ENCODE data around the gene SUN1. TPM values are rescaled to one million over a fixed set of nuclear protein-coding genes. Genes with fewer than 3 reads are reported as not detected.

Gene SUN1
- total and polyA plus RNA-seq, 10 of the 15 experiments (the other 5 are each of a cell fraction or from before 2014, with no cell fraction given), result 27.8 to 107 (median 65.8) TPM

GRCh38 chr7:863106-863505 lies 30.8 kb downstream of the SUN1 start (continued):
- no peak for TF ChIP-seq BACH1 (IDR thresholded peaks at IDR 0.05; ENCODE audit: borderline replicate concordance)

GRCh38 chr7:865921-866320 lies 33.6 kb downstream of the SUN1 start:
- ChIA-PET SMC1A (ENCODE audit: uncharacterized antibody, unreplicated experiment) (interaction anchor here (0.7 kb wide), 1 partner anchor 321 kb away, joined by 3 read pairs; no protein-coding TSS in a partner anchor), POLR2A (no interaction called here), RAD21 (ENCODE audit: unreplicated experiment) (no interaction called here), CTCF (no interaction called here)
- no peaks in the 10 kb centered on the region for H3K79me2 ChIP-seq (ENCODE audit: control insufficient read depth, insufficient read depth, low read length)
- H4K20me1 ChIP-seq (ENCODE audit: control insufficient read depth, insufficient read depth), result no peaks in the 10 kb centered on the region
- no peak for FAIRE-seq
- H3K36me3 ChIP-seq (ENCODE audit: control insufficient read depth in 2 of 2, insufficient read depth in 2 of 2, low read length in 1 of 2), result peaks cover 21 to 23% of the 10 kb centered on the region in 2 experiments
- H3K4me1 ChIP-seq (ENCODE audit: control insufficient read depth, insufficient read depth, low read length), result no peaks in the 10 kb centered on the region
- no TSS peak for BruUV-seq (replicated peaks)
- in situ Hi-C loops (cut with MboI), result no loop called here
- no peak overlapping the region for H3K4me2 ChIP-seq (ENCODE audit: control insufficient read depth, insufficient read depth)
- no peak overlapping the region for H3K27ac ChIP-seq (ENCODE audit: control insufficient read depth, insufficient read depth)
- no peaks in the 10 kb centered on the region for H3K9me3 ChIP-seq (replicated peaks; ENCODE audit: control insufficient read depth, insufficient read depth, low read length)
- DNase-seq (ENCODE audit: low read depth, low spot score), result no peak
- no peaks in the 10 kb centered on the region for H3K27me3 ChIP-seq (replicated peaks in 1 of 2; ENCODE audit: control insufficient read depth in 2 of 2, insufficient read depth in 2 of 2, low read length in 1 of 2)
- no peak for TF ChIP-seq RAD21 (IDR thresholded peaks at IDR 0.05; ENCODE audit: insufficient read depth, low read depth, low read length)
- TF ChIP-seq TCF12 (IDR thresholded peaks at IDR 0.05; ENCODE audit: low read depth, low read length), result no peak
- TF ChIP-seq CEBPB (IDR thresholded peaks at IDR 0.05; ENCODE audit: borderline replicate concordance in 1 of 2, low read depth in 2 of 2, low read length in 2 of 2), result no peak
- no peak for TF ChIP-seq ATF2 (IDR thresholded peaks at IDR 0.05; ENCODE audit: low read length)
- no peak for TF ChIP-seq IRF4 (IDR thresholded peaks at IDR 0.05; ENCODE audit: low read depth, low read length)
- no peak for TF ChIP-seq TARDBP (IDR thresholded peaks at IDR 0.05; ENCODE audit: borderline replicate concordance)
- TF ChIP-seq ZNF622 (IDR thresholded peaks at IDR 0.05), result no peak
- no peak for TF ChIP-seq PKNOX1 (IDR thresholded peaks at IDR 0.05)
- TF ChIP-seq CBX5 (IDR thresholded peaks at IDR 0.05; ENCODE audit: low read depth), result no peak
- TF ChIP-seq ZNF274 (IDR thresholded peaks at IDR 0.05; ENCODE audit: insufficient read depth, insufficient read length), result no peak
- intact Hi-C loops (cut with micrococcal nuclease; ENCODE audit: unreplicated experiment), result no loop called here
- H3K9ac ChIP-seq (ENCODE audit: control insufficient read depth, insufficient read depth, low read length), result no peak overlapping the region
- ATAC-seq, result no peak
- H2AFZ ChIP-seq (ENCODE audit: control insufficient read depth, low read depth, low read length), result no peak overlapping the region
- WGBS (ENCODE audit: insufficient coverage, insufficient replicate concordance, low lambda C conversion rate, missing lambda C conversion rate), result 99% methylated on average over 25 of the region's 25 CpGs
- no peak overlapping the region for H3K4me3 ChIP-seq
